GM12878 (cell line): ENCODE data around the gene QSOX2. TPM values are rescaled to one million over a fixed set of nuclear protein-coding genes. Genes with fewer than 3 reads are reported as not detected.

Experiments
- ATAC-seq: fragments of 200-7000 bp; cut with Tn5 transposase; 3 replicates; pipeline ENCODE4 v1.9.1; 2020; ENCODE audit warnings: mild to moderate bottlenecking, moderate library complexity
- Bru-seq: library from RNA; stranded (reverse); fragments of 400-500 nt; gene quantifications from one replicate; lab custom pipeline; 2021; lab: Mats Ljungman, UMichigan
- BruChase-seq, 2 experiments: library from RNA; stranded (reverse); fragments of 400-500 nt; gene quantifications; one replicate each; lab custom pipeline; 2021; lab: Mats Ljungman, UMichigan
- BruUV-seq: library from RNA; stranded (reverse); fragments of 400-500 nt; replicated peaks from 2 replicates; lab custom pipeline; 2021; lab: Mats Ljungman, UMichigan
- CTCF ChIA-PET: fragments of 300-600 bp; sonication (Branson Sonifier 250); formaldehyde crosslinking; extraction: SDS; loops from one replicate; lab custom pipeline; 2021; ENCODE audit warnings: inconsistent platforms; lab: Yijun Ruan, JAX
- POLR2A ChIA-PET: fragments of 350-600 bp; formaldehyde crosslinking; extraction: SDS; loops from one replicate; lab custom pipeline; 2021; ENCODE audit warnings: inconsistent platforms; lab: Charles Lee
- RAD21 ChIA-PET: fragments of 300-600 bp; sonication (Branson Sonifier 250); formaldehyde crosslinking; loops from one replicate; lab custom pipeline; 2023; ENCODE audit warnings: antibody characterized with exemption; ENCODE audit not compliant: unreplicated experiment; lab: Charles Lee
- SMC1A ChIA-PET: fragments of 300-600 bp; sonication (Branson Sonifier 250); formaldehyde crosslinking; loops from one replicate; lab custom pipeline; 2023; ENCODE audit not compliant: unreplicated experiment, uncharacterized antibody; lab: Charles Lee
- DNase-seq: peaks from one replicate; pipeline ENCODE4 v3.0.0-alpha.2; 2011; ENCODE audit warnings: low read depth, low spot score
- FAIRE-seq: peaks from 3 replicates; lab custom pipeline; 2011; peaks lifted over from hg19 to GRCh38; lab: Jason Lieb, UNC
- H2AFZ ChIP-seq: 2 replicates; pipeline ENCODE4 v1.6.0; 2011; ENCODE audit warnings: low read depth, low read length, control low read depth; ENCODE audit not compliant: control insufficient read depth
- H3K27ac ChIP-seq: 2 replicates; pipeline ENCODE4 v1.5.1; 2011; ENCODE audit warnings: control low read depth; ENCODE audit not compliant: control insufficient read depth, insufficient read depth
- H3K27me3 ChIP-seq, 2 experiments: replicated peaks in 1 of 2; 2 replicates each; pipeline versions ENCODE4 v1.6.0 to v1.6.1; 2011; ENCODE audit warnings: low read length in 1 of 2; ENCODE audit not compliant: control insufficient read depth in 2 of 2, insufficient read depth in 2 of 2
- H3K36me3 ChIP-seq, 2 experiments: 2 replicates each; pipeline ENCODE4 v1.5.1; 2011; ENCODE audit warnings: low read length in 1 of 2; ENCODE audit not compliant: control insufficient read depth in 2 of 2, insufficient read depth in 2 of 2
- H3K4me1 ChIP-seq: 2 replicates; pipeline ENCODE4 v1.6.1; 2011; ENCODE audit warnings: mild to moderate bottlenecking, low read length, moderate library complexity, mixed read lengths; ENCODE audit not compliant: control insufficient read depth, insufficient read depth
- H3K4me2 ChIP-seq: 2 replicates; pipeline ENCODE4 v1.6.0; 2011; ENCODE audit warnings: control low read depth; ENCODE audit not compliant: control insufficient read depth, insufficient read depth
- H3K4me3 ChIP-seq: fragments of 200-600 bp; sonication (generic); 2 replicates; pipeline ENCODE4 v1.5.1; 2016
- H3K79me2 ChIP-seq: 2 replicates; pipeline ENCODE4 v1.6.0; 2011; ENCODE audit warnings: low read length; ENCODE audit not compliant: control insufficient read depth, insufficient read depth
- H3K9ac ChIP-seq: 2 replicates; pipeline ENCODE4 v1.8.0; 2011; ENCODE audit warnings: low read length, control low read depth, mixed read lengths; ENCODE audit not compliant: control insufficient read depth, insufficient read depth
- H3K9me3 ChIP-seq: replicated peaks from 3 replicates; pipeline ENCODE4 v1.5.1; 2011; ENCODE audit warnings: mild to moderate bottlenecking, low read length; ENCODE audit not compliant: control insufficient read depth, insufficient read depth
- H4K20me1 ChIP-seq: 2 replicates; pipeline ENCODE4 v1.6.0; 2011; ENCODE audit not compliant: control insufficient read depth, insufficient read depth
- FOXM1 ChIP-seq: IDR thresholded peaks from 2 replicates; pipeline ENCODE4 v1.6.1; 2012; ENCODE audit warnings: low read depth, mild to moderate bottlenecking, inconsistent platforms, low read length, moderate library complexity
- HCFC1 ChIP-seq: fragments of 150-350 bp; IDR thresholded peaks from 2 replicates; pipeline ENCODE4 v1.6.1; 2014; ENCODE audit warnings: low read length
- HDAC2 ChIP-seq: fragments of 200-600 bp; sonication (generic); IDR thresholded peaks from 2 replicates; pipeline ENCODE4 v1.6.1; 2017
- IKZF2 ChIP-seq, 2 experiments: fragments of 450-650 bp; IDR thresholded peaks; 2 replicates each; pipeline ENCODE4 v1.6.1; 2017; ENCODE audit warnings: mild to moderate bottlenecking in 2 of 2, moderate library complexity in 2 of 2
- NR2F1 ChIP-seq: fragments of 450-650 bp; conservative IDR thresholded peaks from 2 replicates; pipeline ENCODE4 v1.6.1; 2017; ENCODE audit warnings: mild to moderate bottlenecking
- SMAD1 ChIP-seq: fragments of 450-650 bp; IDR thresholded peaks from 2 replicates; pipeline ENCODE4 v1.6.1; 2018; ENCODE audit warnings: mild to moderate bottlenecking, low read depth; ENCODE audit not compliant: partially characterized antibody
- TBL1XR1 ChIP-seq: IDR thresholded peaks from 2 replicates; pipeline ENCODE4 v1.6.1; 2012; ENCODE audit warnings: low read depth, low read length, improper control_type of control experiment
- WGBS: methylation state at CpG from one replicate; pipeline ENCODE4 v1.1.6; 2016; ENCODE audit warnings: low lambda C conversion rate; ENCODE audit not compliant: insufficient replicate concordance, insufficient coverage; ENCODE audit errors: missing lambda C conversion rate; 5-methylcytosine and 5-hydroxymethylcytosine counted together
- in situ Hi-C: fragments of 300-500 bp; cut with MboI; formaldehyde crosslinking; loops from 9 replicates; pipeline ENCODE4 v1.14.3; 2018; ENCODE audit warnings: mixed read lengths
- intact Hi-C: fragments of 100-400 bp; cut with micrococcal nuclease; formaldehyde crosslinking; loops from one replicate; pipeline ENCODE4 v1.14.2; 2022; ENCODE audit not compliant: unreplicated experiment
- long read RNA-seq, 2 experiments: library from polyadenylated mRNA; unstranded; transcript quantifications; one replicate each; pipeline ENCODE4 v2.0.0, GENCODE V29; 2019 to 2020
- polyA minus RNA-seq, 3 experiments: library from RNA; depleted of rRNA, polyadenylated mRNA; stranded (reverse); fragments of >200 nt; gene quantifications; 2 replicates each; pipeline ENCODE4 v1.2.3, GENCODE V29; 2011
- polyA plus RNA-seq, 11 experiments: library from polyadenylated mRNA; depleted of rRNA in 4 of 11; unstranded in 6 of 11; stranded (reverse) in 5 of 11; fragments of >200 nt; fragmentation: Nextera tagmentation in 4 of 11; fragmentation: Illumina TruSeq in 1 of 11; extraction: Ambion mirVana in 4 of 11; extraction: Trizol in 1 of 11; gene quantifications; 1 replicate in 1 of 11; 2 replicates in 10 of 11; pipeline versions ENCODE4 v1.2.1 to v1.2.3, GENCODE V29; 2011 to 2016; ENCODE audit warnings: inconsistent platforms in 2 of 11, missing spikeins in 2 of 11, low read depth in 1 of 11
- total RNA-seq, 4 experiments: library from RNA; depleted of rRNA in 3 of 4; stranded (reverse); fragments of >200 nt in 3 of 4; fragmentation: Illumina TruSeq in 1 of 4; extraction: Trizol in 1 of 4; gene quantifications; 2 replicates each; pipeline versions ENCODE4 v1.2.1 to v1.2.3, GENCODE V29; 2013 to 2021
- TF ChIP-seq, protein P1 (sequence below): fragments of 450-650 bp; IDR thresholded peaks from 2 replicates; pipeline ENCODE4 v1.6.1; 2016; ENCODE audit warnings: mild to moderate bottlenecking, moderate library complexity, borderline replicate concordance
- TF ChIP-seq, protein P2 (sequence below): fragments of 450-650 bp; IDR thresholded peaks from 2 replicates; pipeline ENCODE4 v1.6.1; 2016; ENCODE audit warnings: mild to moderate bottlenecking

Gene QSOX2, protein sequence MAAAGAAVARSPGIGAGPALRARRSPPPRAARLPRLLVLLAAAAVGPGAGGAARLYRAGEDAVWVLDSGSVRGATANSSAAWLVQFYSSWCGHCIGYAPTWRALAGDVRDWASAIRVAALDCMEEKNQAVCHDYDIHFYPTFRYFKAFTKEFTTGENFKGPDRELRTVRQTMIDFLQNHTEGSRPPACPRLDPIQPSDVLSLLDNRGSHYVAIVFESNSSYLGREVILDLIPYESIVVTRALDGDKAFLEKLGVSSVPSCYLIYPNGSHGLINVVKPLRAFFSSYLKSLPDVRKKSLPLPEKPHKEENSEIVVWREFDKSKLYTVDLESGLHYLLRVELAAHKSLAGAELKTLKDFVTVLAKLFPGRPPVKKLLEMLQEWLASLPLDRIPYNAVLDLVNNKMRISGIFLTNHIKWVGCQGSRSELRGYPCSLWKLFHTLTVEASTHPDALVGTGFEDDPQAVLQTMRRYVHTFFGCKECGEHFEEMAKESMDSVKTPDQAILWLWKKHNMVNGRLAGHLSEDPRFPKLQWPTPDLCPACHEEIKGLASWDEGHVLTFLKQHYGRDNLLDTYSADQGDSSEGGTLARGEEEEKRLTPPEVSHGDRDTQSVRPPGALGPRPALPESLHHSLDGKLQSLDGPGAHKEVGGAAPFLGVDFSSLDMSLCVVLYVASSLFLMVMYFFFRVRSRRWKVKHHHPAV
- 31.6 and 38.4 TPM in 2 replicates for total RNA-seq (2013; cell fraction: nucleolus; rRNA removed)
- total RNA-seq (2014; rRNA removed) (9.0 and 10.1 TPM in 2 replicates), total RNA-seq (2014; rRNA removed; fragmentation: Illumina TruSeq; extraction: Trizol) (7.1 and 7.8 TPM in 2 replicates), total RNA-seq (2021) (15.8 and 16.1 TPM in 2 replicates), polyA plus RNA-seq (2011; rRNA removed) (11.4 and 15.4 TPM in 2 replicates), polyA plus RNA-seq (2014; fragmentation: Illumina TruSeq; extraction: Trizol) (7.2 and 9.3 TPM in 2 replicates), polyA plus RNA-seq (2014; fragmentation: Nextera tagmentation; extraction: Ambion mirVana) (1 to 10 TPM in 1 of 2 experiments, under 1 TPM in 1; 0.34 to 1.5 TPM), polyA plus RNA-seq (2014; rRNA removed) (13.1 and 15.1 TPM in 2 replicates), polyA plus RNA-seq (2016; fragmentation: Nextera tagmentation; extraction: Ambion mirVana) (1 to 10 TPM in 1 of 2 experiments, under 1 TPM in 1; 0.45 to 2.1 TPM), polyA minus RNA-seq (2011; rRNA and poly(A)+ RNA removed) (8.7 and 10.6 TPM in 2 replicates), Bru-seq, nascent RNA (percentile 66 among the genes with signal in this experiment), BruChase-seq, experiment 1, labeled RNA remaining after a 6-hour chase (percentile 75 among the genes with signal in this experiment), BruChase-seq, experiment 2, labeled RNA remaining after a 2-hour chase (percentile 70 among the genes with signal in this experiment)
- polyA plus RNA-seq (2011; ENCODE audit: low read depth), result 4.2 TPM
- 9.9 and 11.1 TPM in 2 replicates for polyA plus RNA-seq (2011; cell fraction: cytosol; rRNA removed)
- polyA plus RNA-seq (2011; cell fraction: nucleus; rRNA removed), result 51.1 and 55.5 TPM in 2 replicates
- 8.4 and 10.9 TPM in 2 replicates for polyA plus RNA-seq (2012)
- 3.5 and 4.1 TPM in 2 replicates for polyA minus RNA-seq (2011; cell fraction: cytosol; rRNA and poly(A)+ RNA removed)
- polyA minus RNA-seq (2011; cell fraction: nucleus; rRNA and poly(A)+ RNA removed), result 8.6 and 11.9 TPM in 2 replicates
- long read RNA-seq, experiment 1, partial matches to known transcripts, result 0 of 1 reads
- long read RNA-seq, experiment 1, other reads (novel, unspliced or antisense), result 1 of 1 reads
- long read RNA-seq, experiment 2, partial matches to known transcripts, result 0 of 13 reads
- long read RNA-seq, experiment 2, other reads (novel, unspliced or antisense), result 13 of 13 reads

DNA sequence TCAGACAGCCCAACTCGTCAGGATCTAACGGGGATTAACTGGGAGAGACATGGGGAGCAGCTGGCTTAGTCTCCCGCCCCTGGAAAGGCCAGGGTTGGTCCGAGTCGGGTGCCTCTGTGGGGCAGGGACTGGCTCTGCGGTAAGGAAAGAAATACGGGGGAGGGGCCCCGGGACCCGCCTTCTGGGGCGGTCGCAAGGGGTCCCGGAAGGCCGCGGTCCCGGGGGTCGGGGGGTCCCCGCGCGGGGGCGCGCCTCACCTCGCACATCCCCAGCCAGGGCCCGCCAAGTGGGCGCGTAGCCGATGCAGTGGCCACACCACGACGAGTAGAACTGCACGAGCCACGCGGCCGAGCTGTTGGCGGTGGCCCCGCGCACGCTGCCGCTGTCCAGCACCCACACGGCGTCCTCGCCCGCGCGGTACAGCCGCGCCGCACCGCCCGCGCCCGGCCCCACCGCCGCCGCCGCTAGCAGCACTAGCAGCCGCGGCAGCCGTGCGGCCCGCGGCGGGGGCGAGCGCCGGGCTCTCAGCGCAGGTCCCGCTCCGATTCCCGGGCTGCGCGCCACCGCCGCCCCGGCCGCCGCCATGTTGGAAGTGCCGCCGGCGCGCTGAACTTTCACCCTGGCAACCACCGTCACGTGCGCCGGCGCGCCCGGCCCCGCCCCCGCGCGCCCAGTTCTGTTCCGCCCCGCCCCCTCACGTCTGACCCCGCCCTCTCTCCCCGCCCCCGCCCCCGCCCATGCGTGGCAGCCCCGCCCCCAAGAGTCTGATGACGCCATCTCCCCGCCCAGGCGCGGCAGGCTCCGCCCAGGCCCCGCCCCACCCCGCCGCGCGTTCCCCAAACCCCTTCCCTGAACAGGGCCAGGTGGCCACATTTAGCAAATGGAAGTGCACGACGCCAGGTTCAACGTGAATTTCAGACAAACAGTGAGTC lies at the start of gene QSOX2:
TSS of gene QSOX2 (minus strand) at position 594 of the 932 bp plus-strand sequence. CDS start at position 585, 9 bp downstream.
- ChIA-PET CTCF (interaction anchor here (0.6 kb wide), 1 partner anchor 278 kb away, joined by 3 read pairs; no protein-coding TSS in a partner anchor), RAD21 (no interaction called here), POLR2A (interaction anchor here (0.5 to 1.6 kb wide), 3 partner anchors 16 to 571 kb away, joined by 3 to 4 read pairs (median 3); no protein-coding TSS in a partner anchor), SMC1A (no interaction called here)
- intact Hi-C loops (no loop called here), in situ Hi-C loops (no loop called here)
- peak within 1 kb of the TSS; percentile 65 for H3K9ac ChIP-seq
- H2AFZ ChIP-seq, result peak within 1 kb of the TSS; percentile 30
- DNase-seq, result peak; percentile 11
- WGBS, result under 1% methylated on average over 91 of the region's 112 CpGs
- FAIRE-seq, result no peak
- H3K9me3 ChIP-seq, result no peaks in the 10 kb centered on the region
- BruUV-seq, result no TSS peak
- no peaks in the 10 kb centered on the region for H3K36me3 ChIP-seq
- ATAC-seq, result peak; percentile 58
- peak within 1 kb of the TSS; percentile 75 for H3K27ac ChIP-seq
- H3K4me1 ChIP-seq, result peaks cover 27% of the 10 kb centered on the region
- peaks cover 0 to 1% of the 10 kb centered on the region in 2 experiments; a peak in 2 of 4 replicates for H3K27me3 ChIP-seq
- peaks cover 47% of the 10 kb centered on the region for H3K79me2 ChIP-seq
- H3K4me3 ChIP-seq, result peak within 1 kb of the TSS; percentile 80
- peaks cover 2% of the 10 kb centered on the region; the same call in 1 of the 2 replicates for H4K20me1 ChIP-seq
- peak within 1 kb of the TSS; percentile 64 for H3K4me2 ChIP-seq
- TF ChIP-seq, protein P1, sequence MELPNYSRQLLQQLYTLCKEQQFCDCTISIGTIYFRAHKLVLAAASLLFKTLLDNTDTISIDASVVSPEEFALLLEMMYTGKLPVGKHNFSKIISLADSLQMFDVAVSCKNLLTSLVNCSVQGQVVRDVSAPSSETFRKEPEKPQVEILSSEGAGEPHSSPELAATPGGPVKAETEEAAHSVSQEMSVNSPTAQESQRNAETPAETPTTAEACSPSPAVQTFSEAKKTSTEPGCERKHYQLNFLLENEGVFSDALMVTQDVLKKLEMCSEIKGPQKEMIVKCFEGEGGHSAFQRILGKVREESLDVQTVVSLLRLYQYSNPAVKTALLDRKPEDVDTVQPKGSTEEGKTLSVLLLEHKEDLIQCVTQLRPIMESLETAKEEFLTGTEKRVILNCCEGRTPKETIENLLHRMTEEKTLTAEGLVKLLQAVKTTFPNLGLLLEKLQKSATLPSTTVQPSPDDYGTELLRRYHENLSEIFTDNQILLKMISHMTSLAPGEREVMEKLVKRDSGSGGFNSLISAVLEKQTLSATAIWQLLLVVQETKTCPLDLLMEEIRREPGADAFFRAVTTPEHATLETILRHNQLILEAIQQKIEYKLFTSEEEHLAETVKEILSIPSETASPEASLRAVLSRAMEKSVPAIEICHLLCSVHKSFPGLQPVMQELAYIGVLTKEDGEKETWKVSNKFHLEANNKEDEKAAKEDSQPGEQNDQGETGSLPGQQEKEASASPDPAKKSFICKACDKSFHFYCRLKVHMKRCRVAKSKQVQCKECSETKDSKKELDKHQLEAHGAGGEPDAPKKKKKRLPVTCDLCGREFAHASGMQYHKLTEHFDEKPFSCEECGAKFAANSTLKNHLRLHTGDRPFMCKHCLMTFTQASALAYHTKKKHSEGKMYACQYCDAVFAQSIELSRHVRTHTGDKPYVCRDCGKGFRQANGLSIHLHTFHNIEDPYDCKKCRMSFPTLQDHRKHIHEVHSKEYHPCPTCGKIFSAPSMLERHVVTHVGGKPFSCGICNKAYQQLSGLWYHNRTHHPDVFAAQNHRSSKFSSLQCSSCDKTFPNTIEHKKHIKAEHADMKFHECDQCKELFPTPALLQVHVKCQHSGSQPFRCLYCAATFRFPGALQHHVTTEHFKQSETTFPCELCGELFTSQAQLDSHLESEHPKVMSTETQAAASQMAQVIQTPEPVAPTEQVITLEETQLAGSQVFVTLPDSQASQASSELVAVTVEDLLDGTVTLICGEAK, result no peak
- TF ChIP-seq NR2F1, result peak; percentile 91
- TF ChIP-seq, protein P2, sequence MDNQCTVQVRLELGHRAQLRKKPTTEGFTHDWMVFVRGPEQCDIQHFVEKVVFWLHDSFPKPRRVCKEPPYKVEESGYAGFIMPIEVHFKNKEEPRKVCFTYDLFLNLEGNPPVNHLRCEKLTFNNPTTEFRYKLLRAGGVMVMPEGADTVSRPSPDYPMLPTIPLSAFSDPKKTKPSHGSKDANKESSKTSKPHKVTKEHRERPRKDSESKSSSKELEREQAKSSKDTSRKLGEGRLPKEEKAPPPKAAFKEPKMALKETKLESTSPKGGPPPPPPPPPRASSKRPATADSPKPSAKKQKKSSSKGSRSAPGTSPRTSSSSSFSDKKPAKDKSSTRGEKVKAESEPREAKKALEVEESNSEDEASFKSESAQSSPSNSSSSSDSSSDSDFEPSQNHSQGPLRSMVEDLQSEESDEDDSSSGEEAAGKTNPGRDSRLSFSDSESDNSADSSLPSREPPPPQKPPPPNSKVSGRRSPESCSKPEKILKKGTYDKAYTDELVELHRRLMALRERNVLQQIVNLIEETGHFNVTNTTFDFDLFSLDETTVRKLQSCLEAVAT, result no peak
- no peak for TF ChIP-seq HCFC1
- no peak for TF ChIP-seq FOXM1
- TF ChIP-seq SMAD1, result no peak
- TF ChIP-seq TBL1XR1, result no peak
- no peak for TF ChIP-seq HDAC2
- no peak for TF ChIP-seq IKZF2 (IDR thresholded peaks at IDR 0.05)
